Smooth muscle cell (in vitro differentiated cells): ENCODE results near the gene LCN2. TPM values are rescaled to one million over a fixed set of nuclear protein-coding genes. Genes with fewer than 3 reads are reported as not detected.
"Not testable (repeated sequence)": the region's sequence is repeated elsewhere in the genome, so short reads cannot be mapped to it uniquely, and the experiment has no call there.

Experiments used
- DNase-seq: peaks from one replicate; lab custom pipeline; 2025; ENCODE audit not compliant: unreplicated experiment; lab: John Stamatoyannopoulos, UW
- H2AFZ ChIP-seq: fragments of 200-600 bp; sonication (generic); 2 replicates; pipeline ENCODE4 v1.6.0; 2016; ENCODE audit warnings: antibody characterized with exemption, low read depth, mild to moderate bottlenecking
- H3F3A ChIP-seq: fragments of 200-600 bp; sonication (generic); 2 replicates; pipeline ENCODE4 v1.6.0; 2017; ENCODE audit warnings: antibody characterized with exemption, low read depth
- H3K27ac ChIP-seq: fragments of 200-600 bp; sonication (generic); 2 replicates; pipeline ENCODE4 v1.5.1; 2016; ENCODE audit warnings: low read depth, mild to moderate bottlenecking
- H3K27me3 ChIP-seq: fragments of 200-600 bp; sonication (generic); 2 replicates; pipeline ENCODE4 v1.6.1; 2016; ENCODE audit warnings: low read depth, mild to moderate bottlenecking
- H3K36me3 ChIP-seq: fragments of 200-600 bp; sonication (generic); 2 replicates; pipeline ENCODE4 v1.5.1; 2016; ENCODE audit warnings: low read depth
- H3K4me1 ChIP-seq: fragments of 200-600 bp; sonication (generic); 2 replicates; pipeline ENCODE4 v1.5.1; 2016; ENCODE audit warnings: low read depth
- H3K4me2 ChIP-seq: fragments of 200-600 bp; sonication (generic); 2 replicates; pipeline ENCODE4 v1.6.0; 2016; ENCODE audit warnings: mild to moderate bottlenecking
- H3K4me3 ChIP-seq: fragments of 200-600 bp; sonication (generic); 2 replicates; pipeline ENCODE4 v1.5.1; 2016; ENCODE audit warnings: mild to moderate bottlenecking
- H3K79me2 ChIP-seq: fragments of 200-600 bp; sonication (generic); 2 replicates; pipeline ENCODE4 v1.6.0; 2016; ENCODE audit warnings: low read depth, mild to moderate bottlenecking
- H3K9ac ChIP-seq: fragments of 200-600 bp; sonication (generic); 2 replicates; pipeline ENCODE4 v1.6.0; 2016; ENCODE audit warnings: low read depth
- H3K9me3 ChIP-seq: fragments of 200-600 bp; sonication (generic); replicated peaks from 2 replicates; pipeline ENCODE4 v1.5.1; 2016; ENCODE audit warnings: low read depth
- H4K20me1 ChIP-seq: fragments of 200-600 bp; sonication (generic); 2 replicates; pipeline ENCODE4 v1.6.0; 2016; ENCODE audit warnings: low read depth
- CTCF ChIP-seq: fragments of 200-600 bp; sonication (generic); IDR thresholded peaks from 2 replicates; pipeline ENCODE4 v1.5.1; 2017; ENCODE audit warnings: borderline replicate concordance, mild to moderate bottlenecking, antibody characterized with exemption; ENCODE audit not compliant: insufficient read depth, poor library complexity, severe bottlenecking
- WGBS: methylation state at CpG from one replicate; pipeline ENCODE4 v1.1.7; 2016; ENCODE audit warnings: low lambda C conversion rate; 5-methylcytosine and 5-hydroxymethylcytosine counted together
- polyA plus RNA-seq: library from polyadenylated mRNA; unstranded; fragments of >200 nt; fragmentation: Nextera tagmentation; extraction: Ambion mirVana; gene quantifications from 2 replicates; pipeline ENCODE4 v1.2.1, GENCODE V29; 2016
- total RNA-seq: library from RNA; depleted of rRNA; stranded (reverse); fragments of >200 nt; gene quantifications from 2 replicates; pipeline ENCODE4 v1.2.3, GENCODE V29; 2014

The LCN2 gene
- total and polyA plus RNA-seq, 2 experiments from 2014 or later, result not detected

DNA sequence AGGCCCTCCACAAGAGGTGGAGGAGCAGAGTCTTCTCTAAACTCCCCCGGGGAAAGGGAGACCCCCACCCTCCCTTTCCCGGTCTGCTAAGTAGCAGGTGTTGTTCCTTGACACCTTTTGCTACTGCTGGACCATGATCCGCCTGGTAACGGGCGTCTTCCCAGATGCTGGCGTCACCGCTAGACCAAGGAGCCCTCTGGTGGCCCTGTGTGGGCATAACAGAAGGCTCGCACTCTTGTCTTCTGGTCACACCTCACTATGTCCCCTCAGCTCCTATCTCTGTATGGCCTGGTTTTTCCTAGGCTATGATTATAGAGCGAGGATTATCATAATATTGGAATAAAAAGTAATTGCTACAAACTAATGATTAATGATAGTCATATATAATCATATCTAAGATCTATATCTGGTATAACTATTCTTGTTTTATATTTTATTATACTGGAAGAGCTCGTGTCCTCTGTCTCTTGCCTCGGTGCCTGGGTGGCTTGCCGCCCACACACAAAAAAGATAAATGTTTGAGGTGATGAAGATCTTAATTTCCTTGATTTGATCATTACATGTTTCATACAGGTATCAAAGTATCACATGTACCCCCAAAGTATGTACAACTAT is 19.2 kb upstream of the LCN2 start:
- H3K36me3 ChIP-seq, H3K9ac ChIP-seq, DNase-seq, H3K4me1 ChIP-seq, H2AFZ ChIP-seq, H3F3A ChIP-seq, H3K27me3 ChIP-seq, H3K27ac ChIP-seq, H3K4me3 ChIP-seq, H3K9me3 ChIP-seq, H4K20me1 ChIP-seq, H3K79me2 ChIP-seq, H3K4me2 ChIP-seq: not testable (repeated sequence)
- TF ChIP-seq CTCF, result peak; percentile 39
- WGBS, result 34% methylated on average over 8 of the region's 12 CpGs

- not testable (repeated sequence) for H3F3A ChIP-seq, H3K9me3 ChIP-seq, H3K79me2 ChIP-seq, H3K36me3 ChIP-seq, H4K20me1 ChIP-seq, H2AFZ ChIP-seq, H3K4me3 ChIP-seq, H3K9ac ChIP-seq, H3K27me3 ChIP-seq, DNase-seq, H3K4me1 ChIP-seq, H3K4me2 ChIP-seq, H3K27ac ChIP-seq
- 63% methylated on average over 7 of the region's 7 CpGs for WGBS
Measured at GRCh38 chr9:128130651-128131050, 18.6 kb upstream of the LCN2 start.

GRCh38 chr9:128131346-128131745 is 17.9 kb upstream of the LCN2 start:
- H3K4me3 ChIP-seq, H3F3A ChIP-seq, H3K9me3 ChIP-seq, H3K27ac ChIP-seq, H3K79me2 ChIP-seq, H2AFZ ChIP-seq, H4K20me1 ChIP-seq, H3K36me3 ChIP-seq, DNase-seq, H3K4me1 ChIP-seq, H3K4me2 ChIP-seq, H3K27me3 ChIP-seq, H3K9ac ChIP-seq: not testable (repeated sequence)
- WGBS, result 88% methylated on average over 8 of the region's 8 CpGs

- not testable (repeated sequence) for H3K9me3 ChIP-seq, H3K36me3 ChIP-seq, H3F3A ChIP-seq, H4K20me1 ChIP-seq, H3K4me2 ChIP-seq, DNase-seq, H3K79me2 ChIP-seq, H2AFZ ChIP-seq, H3K27me3 ChIP-seq, H3K4me1 ChIP-seq, H3K4me3 ChIP-seq, H3K27ac ChIP-seq, H3K9ac ChIP-seq
- 45% methylated on average over 8 of the region's 8 CpGs for WGBS
Measured at GRCh38 chr9:128132139-128132538, 17.1 kb upstream of the LCN2 start.

DNA sequence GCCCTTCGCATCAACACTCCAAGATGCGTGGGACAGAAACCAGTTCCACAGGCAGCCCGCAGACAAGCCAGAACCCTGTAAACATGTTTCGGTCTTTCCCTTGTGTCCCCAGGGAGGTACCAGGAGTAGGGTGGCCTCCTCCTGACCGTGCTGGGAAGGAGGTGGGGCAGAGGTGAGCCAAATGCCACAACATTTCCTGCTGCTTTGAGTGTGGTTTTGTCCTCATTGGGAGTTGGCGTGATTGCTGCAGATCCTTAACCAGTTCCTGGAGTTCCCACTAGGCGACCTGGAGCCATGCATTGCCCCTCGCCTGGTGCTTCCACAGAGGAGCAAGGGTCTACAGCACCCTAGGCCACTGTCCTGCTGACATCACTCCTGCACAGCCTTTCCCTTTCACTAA is 13.7 kb upstream of the LCN2 start:
- H3F3A ChIP-seq, H3K4me2 ChIP-seq, H3K27me3 ChIP-seq, H3K27ac ChIP-seq, H3K36me3 ChIP-seq, H3K4me1 ChIP-seq, H3K79me2 ChIP-seq, H4K20me1 ChIP-seq, H2AFZ ChIP-seq, DNase-seq, H3K4me3 ChIP-seq, H3K9me3 ChIP-seq, H3K9ac ChIP-seq: not testable (repeated sequence)
- 63% methylated on average over 8 of the region's 8 CpGs for WGBS
